Posterior cingulate gyrus (tissue), 11 donors: Measurements from ENCODE around the gene MASP1.

Experiments
- DNase-seq, 10 donors: peaks; one replicate each; pipeline versions ENCODE4 v3.0.0 to v3.0.0-alpha.2; 2020 to 2021; ENCODE audit warnings: mixed read lengths in 3 of 10
- intact Hi-C: fragments of 100-400 bp; cut with DNase I; formaldehyde crosslinking; loops from one replicate; pipeline ENCODE4 v1.15.1; 2023

The MASP1 gene

GRCh38 chr3:187295316-187296034, 3.9 kb upstream of the MASP1 start:
- intact Hi-C loops: no loop called here
- DNase-seq: no peak

DNA sequence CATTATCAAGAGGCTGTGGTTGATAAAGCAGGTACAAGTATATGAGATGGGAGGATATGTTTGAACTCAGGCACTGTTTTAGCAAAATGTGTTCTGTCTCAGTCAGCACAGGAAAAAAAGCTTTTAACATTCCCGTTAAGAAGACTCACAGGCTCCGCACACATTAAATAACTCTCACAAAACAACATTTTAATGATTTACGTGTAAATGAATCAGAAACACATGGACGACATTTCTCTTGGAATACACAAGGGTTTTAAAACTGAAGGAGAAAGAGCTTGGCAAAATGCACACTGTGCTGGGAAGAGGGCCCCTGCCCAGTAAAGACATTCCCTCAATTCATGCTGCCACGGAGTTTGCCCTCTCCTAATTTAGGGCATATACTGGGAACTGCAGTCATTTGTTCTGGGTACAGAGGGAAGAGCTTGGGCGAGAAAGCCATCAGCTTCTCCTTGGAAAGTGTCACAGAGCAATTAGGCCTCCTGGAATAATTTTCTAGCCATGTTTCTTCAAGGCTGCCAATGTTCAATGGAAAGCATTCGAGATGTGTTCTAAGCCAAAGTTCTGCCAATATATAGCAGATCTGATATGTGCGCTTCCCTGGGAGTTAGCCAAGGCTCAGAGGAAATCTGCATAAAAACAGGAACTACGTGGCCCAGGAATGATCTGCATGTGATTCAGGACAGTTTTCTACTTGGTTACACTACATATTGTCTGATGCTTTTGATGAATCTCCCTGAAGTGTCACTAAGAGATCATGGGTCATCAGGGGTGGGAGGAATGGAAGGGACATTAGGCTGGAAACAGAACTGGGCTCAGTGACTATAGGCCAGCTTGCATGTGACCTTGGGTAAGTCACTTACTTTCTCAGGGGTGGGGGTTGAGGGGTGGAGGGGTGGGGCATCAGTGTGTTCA, 2.2 kb upstream of the MASP1 start:
- no peak for DNase-seq
- intact Hi-C loops: loop anchor here (5.0 kb wide), 1 partner anchor 71 kb away; no protein-coding TSS in a partner anchor

GRCh38 chr3:187292631-187293515, 1.3 kb upstream of the MASP1 start:
- intact Hi-C loops: loop anchor here (5.0 kb wide), 1 partner anchor 71 kb away; no protein-coding TSS in a partner anchor
- no peak for DNase-seq

DNA sequence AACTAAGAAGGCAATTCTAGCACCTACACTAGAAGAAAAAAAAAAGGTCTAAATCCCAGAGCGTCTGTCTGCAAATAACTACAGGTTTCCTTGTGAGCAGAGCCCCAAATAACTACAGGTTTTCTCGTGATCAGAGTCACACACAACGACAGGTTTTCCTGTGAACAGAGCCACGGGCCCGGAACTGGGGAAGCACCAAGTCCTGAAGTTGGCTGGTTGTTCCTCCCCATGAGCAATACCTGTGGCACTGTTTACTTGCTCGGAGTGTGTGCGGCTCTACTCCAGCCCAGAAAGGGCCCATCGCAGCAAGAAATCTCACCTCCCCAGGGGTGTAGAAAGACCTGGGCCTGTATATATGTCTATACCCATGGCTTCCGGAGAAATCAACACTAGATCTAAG, 644 bp upstream of the MASP1 start:
- peak in 1 of 10 donors; percentile 84 for DNase-seq
- intact Hi-C loops: loop anchor here (5.0 kb wide), 1 partner anchor 70 kb away; no protein-coding TSS in a partner anchor

DNA sequence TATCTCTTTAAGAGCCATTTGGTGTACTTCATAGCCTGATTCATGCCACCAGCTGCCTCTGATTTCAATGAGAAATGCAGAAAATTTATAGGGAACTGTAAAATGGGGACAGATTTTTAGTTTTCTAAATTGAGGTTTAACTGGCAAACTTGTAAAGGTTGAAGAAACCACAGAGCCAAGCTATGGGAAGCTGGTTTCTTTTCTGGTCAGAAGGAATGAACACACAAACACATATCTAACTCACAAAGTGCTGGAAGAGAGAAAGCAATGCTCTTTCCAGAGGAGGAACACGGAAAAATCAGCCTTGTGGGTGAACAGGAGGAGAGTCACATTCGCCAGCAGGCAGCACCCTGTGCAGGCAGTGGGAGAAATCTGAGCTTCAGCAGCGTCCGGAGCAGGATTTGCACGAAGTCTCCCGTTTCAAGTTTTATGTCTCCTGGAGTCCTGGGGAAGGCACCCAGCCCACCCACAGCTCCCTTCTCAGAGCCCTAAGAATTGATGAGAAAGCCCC, 481 bp downstream of the MASP1 start:
- DNase-seq: peak in 4 of 10 donors; percentile 22 to 87 (median 54)
- intact Hi-C loops: loop anchor here (5.0 kb wide), 1 partner anchor 69 kb away; no protein-coding TSS in a partner anchor

DNA sequence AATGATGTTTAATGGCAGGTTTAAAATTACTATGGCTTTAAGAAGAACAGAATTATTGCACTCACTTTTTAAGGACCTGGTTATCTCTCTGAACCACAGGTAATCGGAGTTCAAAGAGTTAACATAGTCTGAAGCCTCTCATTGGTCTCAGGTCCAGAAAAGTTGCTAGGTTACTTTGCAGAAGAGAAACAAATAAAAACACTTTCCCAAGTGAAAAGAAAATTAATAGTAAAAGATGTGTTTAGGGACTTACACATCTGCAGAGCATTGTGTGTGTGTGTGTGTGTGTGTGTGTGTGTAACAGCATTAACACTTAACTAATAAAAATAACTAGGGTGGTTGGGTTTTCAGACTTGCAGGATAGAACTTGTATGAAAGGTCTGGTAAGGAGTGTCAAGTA, 1.0 kb downstream of the MASP1 start:
- intact Hi-C loops: loop anchor here (5.0 kb wide), 1 partner anchor 68 kb away; no protein-coding TSS in a partner anchor
- no peak for DNase-seq

DNA sequence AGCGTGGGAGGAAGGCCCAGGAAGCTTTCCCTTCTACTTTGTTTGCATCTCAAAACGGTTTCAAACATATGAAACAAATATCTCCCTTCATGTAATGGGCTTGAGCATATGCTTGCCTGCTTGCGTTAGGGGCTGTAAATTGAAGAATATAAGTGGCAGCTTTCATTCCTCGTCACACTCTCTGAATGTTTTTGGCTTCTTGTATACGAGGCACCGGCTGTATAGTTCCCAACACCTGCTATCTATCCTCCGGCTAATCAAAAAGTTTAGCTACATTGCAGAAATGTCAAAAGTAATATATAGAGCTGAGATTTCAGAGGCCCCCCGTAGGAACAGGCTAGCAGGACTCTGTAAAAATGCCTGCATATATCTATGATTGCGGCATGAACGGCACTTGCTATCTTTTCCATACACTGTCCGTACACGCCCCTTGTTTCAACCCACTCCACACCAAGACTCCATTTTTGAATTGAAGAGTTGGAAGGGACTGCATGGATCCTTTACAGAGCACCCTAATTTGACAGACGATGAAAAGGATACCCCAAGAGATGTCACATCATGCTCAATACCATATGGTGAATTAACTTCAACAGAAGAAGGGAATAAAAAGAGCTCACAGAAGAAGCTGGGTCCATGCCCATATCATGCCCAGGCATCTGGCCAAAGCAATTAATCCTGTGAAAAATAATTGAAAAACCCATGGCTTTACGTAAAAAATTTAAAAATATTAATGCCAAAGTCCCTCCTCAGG, 2.5 kb downstream of the MASP1 start:
- intact Hi-C loops: no loop called here
- no peak for DNase-seq

DNA sequence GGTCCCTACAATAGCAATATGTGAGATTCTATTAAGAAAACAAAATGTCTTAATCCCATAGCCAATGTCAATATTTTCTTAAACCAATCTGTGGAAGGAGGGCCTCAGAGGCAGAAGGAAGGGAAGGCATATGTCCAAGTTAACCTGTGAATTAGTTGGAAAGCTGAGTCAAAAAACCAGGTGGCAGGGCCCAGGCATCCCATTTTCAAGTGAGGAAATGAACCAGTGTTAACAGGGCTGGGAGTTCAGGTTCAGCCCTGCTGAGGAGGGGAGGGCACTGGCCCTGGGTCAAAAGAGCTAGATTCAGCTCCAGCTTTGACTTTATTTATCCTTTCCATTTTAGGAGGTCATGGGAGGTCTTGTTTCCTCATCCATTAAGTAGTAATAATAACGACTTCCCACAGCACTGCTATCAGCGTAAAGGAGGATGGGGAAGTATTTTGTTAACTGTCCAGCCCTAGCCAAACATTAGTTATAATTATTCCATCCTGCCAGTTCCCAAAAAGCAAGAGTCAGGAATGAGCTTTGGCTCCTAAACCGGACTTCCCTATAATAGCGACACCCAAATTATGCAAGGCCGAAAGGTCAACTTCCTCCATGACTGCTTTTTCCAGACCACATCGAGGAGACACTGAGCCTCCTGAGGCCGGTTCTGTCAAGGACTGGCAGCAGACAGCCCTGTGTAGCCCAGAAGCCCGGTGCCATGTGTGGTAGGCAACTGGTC, 3.2 kb downstream of the MASP1 start:
- intact Hi-C loops: no loop called here
- DNase-seq: no peak

GRCh38 chr3:187287256-187287655, 4.3 kb downstream of the MASP1 start:
- intact Hi-C loops: no loop called here
- no peak for DNase-seq

DNA sequence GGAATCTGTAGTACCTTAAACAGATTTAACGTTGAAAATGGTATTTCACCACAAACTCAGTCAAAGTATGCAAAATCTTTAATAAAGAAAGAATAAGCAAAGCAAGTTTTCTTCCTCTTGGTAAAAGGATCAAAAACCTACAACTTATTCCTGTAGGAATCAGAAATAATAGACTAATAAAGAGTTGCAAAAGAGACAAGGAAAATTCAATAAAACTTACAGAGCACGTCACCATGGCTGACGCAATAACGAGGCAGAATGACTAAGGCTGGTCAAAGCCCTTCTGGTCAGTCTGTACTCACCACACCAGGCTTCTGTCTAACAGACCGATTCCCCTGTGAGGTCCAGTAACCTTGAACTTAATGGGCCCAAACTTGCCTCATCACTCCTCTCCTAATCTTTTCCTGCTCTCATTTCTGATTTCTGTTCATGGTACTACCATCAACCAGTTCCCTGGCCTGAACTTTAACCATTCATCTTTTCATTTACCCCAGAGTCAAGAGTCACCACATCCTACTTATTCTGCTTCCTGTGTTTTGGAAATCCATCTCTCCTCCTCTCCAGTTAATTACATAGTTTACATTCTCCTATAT, 5.0 kb downstream of the MASP1 start:
- no peak for DNase-seq

GRCh38 chr3:187281191-187281714, 10.3 kb downstream of the MASP1 start:
- intact Hi-C loops: no loop called here
- no peak for DNase-seq

More for the DNA sequence above, 5.0 kb downstream of the MASP1 start:
- intact Hi-C loops: no loop called here

- intact Hi-C loops: no loop called here
- no peak for DNase-seq
These were observed 10.9 kb downstream of the MASP1 start for GRCh38 chr3:187280644-187281043.

- no peak for DNase-seq
- intact Hi-C loops: no loop called here
These were observed 14.4 kb downstream of the MASP1 start for GRCh38 chr3:187277129-187277462.

DNA sequence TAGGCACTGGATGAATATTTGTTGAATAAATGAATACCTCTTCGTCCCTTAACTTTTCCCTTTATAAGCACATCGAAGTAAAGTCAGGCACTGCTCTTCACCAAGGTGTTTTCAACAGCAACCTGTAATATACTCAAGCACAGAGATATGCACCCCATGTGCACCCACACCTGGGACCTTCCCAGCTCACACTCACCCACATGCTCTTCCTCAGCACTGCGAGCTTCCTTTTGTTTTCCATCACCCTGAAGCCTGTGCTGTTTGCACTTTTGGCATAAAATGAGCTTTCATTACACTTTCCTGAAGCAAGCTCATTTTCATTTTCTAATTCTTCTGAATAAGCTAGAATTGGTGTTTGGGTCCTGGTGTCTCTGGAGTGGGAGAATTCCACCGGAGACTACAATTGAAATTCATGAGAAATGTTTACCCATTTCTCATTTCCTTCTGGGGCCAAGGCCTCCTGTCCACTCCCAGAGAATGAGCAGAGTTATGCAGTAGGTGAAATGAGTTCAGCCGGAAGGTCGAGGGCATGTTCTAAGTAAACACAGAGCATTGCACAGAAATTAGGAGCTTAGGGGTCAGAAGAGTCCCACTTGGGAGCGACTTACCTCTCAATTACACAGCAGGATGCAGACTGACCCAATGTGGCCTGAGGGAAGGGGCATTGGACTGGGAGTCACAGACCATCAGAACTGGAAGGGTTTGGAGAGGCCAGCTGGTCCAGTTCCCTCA, 15.0 kb downstream of the MASP1 start:
- intact Hi-C loops: no loop called here
- DNase-seq: no peak

- intact Hi-C loops: no loop called here
- peak in 1 of 10 donors; percentile 17 for DNase-seq
These were observed 16.6 kb downstream of the MASP1 start for GRCh38 chr3:187274977-187275338.

DNA sequence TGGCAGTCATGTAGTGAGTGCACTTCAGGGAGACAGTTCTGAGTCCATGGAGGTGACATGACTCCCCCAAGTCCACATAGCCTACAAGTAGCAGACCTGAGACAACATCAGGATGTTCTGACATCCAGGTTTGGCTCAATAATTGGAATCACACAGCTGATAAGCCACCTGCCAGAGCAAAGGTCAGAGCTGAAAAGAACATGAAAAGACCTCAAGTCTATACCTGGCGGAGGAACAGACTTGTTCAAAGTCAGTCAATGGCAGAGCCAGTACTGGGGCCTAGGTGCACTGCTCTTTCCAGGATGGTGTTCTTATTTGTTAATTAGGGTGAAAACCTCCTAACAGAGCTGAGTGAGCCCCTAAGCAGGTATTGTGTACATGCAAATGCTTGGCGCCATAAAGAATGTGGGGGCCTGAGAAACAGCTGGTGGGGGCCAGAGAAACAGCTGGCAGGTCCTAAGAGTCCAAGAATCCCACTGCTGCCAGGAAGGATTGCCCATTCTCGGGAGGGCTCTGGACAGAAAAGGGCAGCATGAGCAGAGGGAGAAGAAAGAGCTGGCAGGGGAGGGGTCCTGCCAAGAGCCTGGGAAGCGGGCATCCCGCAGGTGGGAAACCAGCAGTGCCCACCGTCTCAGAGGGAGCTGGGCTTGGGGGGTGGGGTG, 17.1 kb downstream of the MASP1 start:
- intact Hi-C loops: no loop called here
- DNase-seq: no peak

- no peak for DNase-seq
- intact Hi-C loops: no loop called here
These were observed 20.0 kb downstream of the MASP1 start for GRCh38 chr3:187271582-187271981.
